AG09309 (cell line): Measurements from ENCODE around the gene NALCN.
A peak's percentile ranks its signal among the peaks of the same experiment; 100 is the strongest.

ENCODE experiments used
- DNase-seq: peaks from one replicate; pipeline ENCODE4 v3.0.0-alpha.2; 2010; ENCODE audit warnings: low read depth
- H3K4me3 ChIP-seq: 2 replicates; pipeline ENCODE4 v1.5.1; 2011; ENCODE audit warnings: mild to moderate bottlenecking, low read depth, low read length, moderate library complexity; ENCODE audit not compliant: control insufficient read depth
- CTCF ChIP-seq: IDR thresholded peaks from 2 replicates; pipeline ENCODE4 v1.5.1; 2011; ENCODE audit warnings: mild to moderate bottlenecking, low read depth, low read length, inconsistent platforms; ENCODE audit not compliant: insufficient read depth, control insufficient read depth; ENCODE audit errors: missing control alignments

Gene NALCN

GRCh38 chr13:101238555-101238954, 177.8 kb downstream of the NALCN start:
- no peak for TF ChIP-seq CTCF
- H3K4me3 ChIP-seq = no peak overlapping the region

GRCh38 chr13:101231751-101232428, 184.4 kb downstream of the NALCN start:
- no peak overlapping the region for H3K4me3 ChIP-seq
- no peak for TF ChIP-seq CTCF
- peak; percentile 8 for DNase-seq

More at GRCh38 chr13:101238555-101238954, 177.8 kb downstream of the NALCN start:
- DNase-seq = no peak

GRCh38 chr13:101230271-101230890, 185.9 kb downstream of the NALCN start:
- no peak overlapping the region for H3K4me3 ChIP-seq
- no peak for DNase-seq
- TF ChIP-seq CTCF = no peak

- DNase-seq = no peak
- H3K4me3 ChIP-seq = no peak overlapping the region
- TF ChIP-seq CTCF = no peak
These were observed 196.6 kb downstream of the NALCN start for GRCh38 chr13:101219609-101220265.

GRCh38 chr13:101218484-101218883, 197.8 kb downstream of the NALCN start:
- DNase-seq = no peak
- TF ChIP-seq CTCF = no peak
- no peak overlapping the region for H3K4me3 ChIP-seq

GRCh38 chr13:101217086-101217485, 199.2 kb downstream of the NALCN start:
- no peak overlapping the region for H3K4me3 ChIP-seq
- no peak for TF ChIP-seq CTCF
- no peak for DNase-seq
